Mucosa of gallbladder (tissue), 1 donor: ENCODE measurements around the gene MYL3. TPM values are rescaled to one million over a fixed set of nuclear protein-coding genes. Genes with fewer than 3 reads are reported as not detected.
"Not testable (repeated sequence)": the region's sequence is repeated elsewhere in the genome, so short reads cannot be mapped to it uniquely, and the experiment has no call there.

ENCODE experiments used
- DNase-seq: peaks from one replicate; pipeline ENCODE4 v3.0.0-alpha.2; 2020; ENCODE audit warnings: low spot score
- total RNA-seq: library from RNA; stranded (reverse); gene quantifications from one replicate; pipeline ENCODE4 v1.2.1, GENCODE V29; 2021
- donor health status: DM: no; HTN: no; CAD: no.

The MYL3 gene
- total RNA-seq, result 1.8 TPM

DNA sequence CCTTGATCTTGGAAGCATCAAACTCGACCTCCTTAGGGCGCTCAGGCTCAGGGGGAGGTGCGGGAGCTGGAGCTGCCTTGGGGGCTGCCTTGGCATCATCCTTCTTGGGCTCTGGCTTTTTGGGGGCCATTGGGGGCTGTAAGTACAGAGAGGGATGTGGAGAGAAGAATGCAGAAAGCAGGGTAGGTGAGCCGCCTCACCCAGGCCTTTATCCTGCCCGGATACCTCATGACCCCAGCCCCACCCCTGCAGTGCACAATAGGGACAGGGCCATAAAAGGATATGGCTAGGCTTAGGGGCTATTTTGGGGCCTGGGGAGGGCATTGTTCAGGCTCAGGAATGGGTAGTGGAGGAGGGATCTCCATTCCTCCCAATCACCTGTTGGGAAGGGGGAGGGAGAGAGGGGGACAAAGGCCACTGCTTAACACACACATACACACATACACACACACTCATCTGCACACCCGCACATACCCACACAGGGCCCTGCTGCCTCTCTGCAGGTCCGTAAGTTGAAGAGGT is at the start of gene MYL3:
MYL3 (minus strand) TSS at position 184 of the 522 bp plus-strand sequence; CDS start at position 130, 54 bp downstream.
- DNase-seq, result no peak

DNA sequence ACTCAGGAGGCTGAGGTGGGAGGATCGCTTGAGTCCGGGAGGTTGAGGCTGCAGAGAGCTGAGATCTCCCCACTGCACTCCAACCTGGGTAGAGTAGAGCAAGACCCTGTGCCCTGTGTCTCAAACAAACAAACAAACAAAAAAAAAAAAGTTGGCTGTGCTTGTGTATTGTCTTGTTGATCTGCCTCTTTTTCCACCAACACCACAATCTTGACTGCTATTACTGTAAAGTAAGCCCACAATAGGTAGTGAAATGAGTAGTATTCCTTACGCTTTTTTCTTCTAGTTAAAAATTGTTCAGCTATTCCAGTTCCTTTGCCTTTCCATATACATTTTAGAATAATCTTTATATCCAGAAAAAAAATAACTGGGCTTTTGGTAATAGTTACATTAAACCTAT is 49.7 kb upstream of the MYL3 start:
- DNase-seq, result no peak

DNA sequence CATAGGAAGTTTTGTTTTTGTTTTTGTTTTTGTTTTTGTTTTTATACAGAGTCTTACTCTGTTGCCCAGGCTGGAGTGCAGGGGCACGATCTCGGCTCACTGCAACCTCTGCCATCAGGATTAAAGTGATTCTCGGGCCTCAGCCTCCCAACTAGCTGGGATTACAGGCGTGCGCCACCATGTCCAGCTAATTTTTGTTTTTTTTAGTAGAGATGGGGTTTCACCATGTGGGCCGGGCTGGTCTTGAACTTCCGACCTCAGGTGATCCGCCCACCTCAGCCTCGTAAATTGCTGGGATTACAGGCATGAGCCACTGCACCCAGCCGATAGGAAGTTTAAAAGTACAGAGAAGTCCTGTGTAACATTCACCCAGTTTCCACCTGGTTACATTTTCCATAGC is 47.7 kb upstream of the MYL3 start:
- DNase-seq, result not testable (repeated sequence)

DNA sequence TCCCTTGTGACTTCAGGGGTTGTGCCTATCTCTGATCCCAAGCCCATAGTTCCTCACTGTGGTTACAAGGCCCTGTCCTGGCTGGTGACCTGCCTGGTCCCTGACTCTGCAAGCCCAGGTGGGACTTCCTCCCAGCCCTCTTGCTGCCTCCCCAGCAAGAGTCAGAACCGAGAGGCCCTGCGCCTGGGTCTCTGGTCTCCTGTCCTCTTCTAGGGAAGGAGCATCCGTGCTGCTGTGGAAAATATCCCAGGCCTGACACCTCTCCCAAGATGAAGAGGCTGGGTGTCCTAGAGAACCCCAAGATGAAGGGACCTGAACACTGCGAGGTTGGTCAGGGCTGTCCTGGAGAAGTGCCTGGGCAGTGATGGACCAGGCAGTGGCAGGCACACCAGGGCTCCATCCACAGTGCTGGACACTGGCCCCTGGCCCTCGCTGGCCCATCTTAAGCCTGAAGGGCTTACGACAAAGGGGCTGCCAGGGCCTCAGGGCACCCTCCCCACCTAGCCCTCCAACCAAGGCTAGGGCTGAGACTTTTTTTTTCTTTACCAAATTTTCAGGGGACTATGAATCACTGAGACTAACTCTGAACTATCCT is 47.0 kb upstream of the MYL3 start:
- no peak for DNase-seq

DNA sequence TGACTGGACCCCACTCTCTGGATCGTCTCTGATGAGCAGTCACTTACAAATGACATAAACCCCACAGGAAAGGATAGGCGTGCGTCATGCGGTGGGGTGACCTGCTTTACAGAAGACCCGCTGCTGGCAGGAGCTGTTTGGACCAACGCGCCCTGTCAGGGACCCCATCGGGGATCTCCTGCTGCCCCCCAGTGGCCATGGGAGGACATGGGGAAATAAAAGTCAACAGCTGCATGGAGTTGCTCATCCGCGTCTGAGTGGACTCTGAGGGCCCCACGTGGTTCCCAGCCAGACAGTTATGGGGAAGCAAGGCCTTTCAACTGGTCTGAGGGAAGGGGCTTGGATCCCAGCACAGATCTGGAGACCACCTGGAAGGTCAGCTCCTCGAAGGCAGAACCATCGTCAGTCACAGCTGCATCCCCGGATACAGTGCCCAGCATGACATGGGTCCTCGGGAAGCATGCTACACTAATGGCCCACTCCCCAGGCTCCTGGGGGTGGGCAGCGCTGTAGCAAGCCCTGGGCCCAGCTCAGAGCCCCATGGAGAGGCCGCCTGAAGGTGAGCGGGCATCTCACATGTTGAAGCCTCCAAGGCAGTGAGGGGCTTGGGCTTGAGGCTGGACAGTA is 46.4 kb upstream of the MYL3 start:
- peak; percentile 82 for DNase-seq

DNA sequence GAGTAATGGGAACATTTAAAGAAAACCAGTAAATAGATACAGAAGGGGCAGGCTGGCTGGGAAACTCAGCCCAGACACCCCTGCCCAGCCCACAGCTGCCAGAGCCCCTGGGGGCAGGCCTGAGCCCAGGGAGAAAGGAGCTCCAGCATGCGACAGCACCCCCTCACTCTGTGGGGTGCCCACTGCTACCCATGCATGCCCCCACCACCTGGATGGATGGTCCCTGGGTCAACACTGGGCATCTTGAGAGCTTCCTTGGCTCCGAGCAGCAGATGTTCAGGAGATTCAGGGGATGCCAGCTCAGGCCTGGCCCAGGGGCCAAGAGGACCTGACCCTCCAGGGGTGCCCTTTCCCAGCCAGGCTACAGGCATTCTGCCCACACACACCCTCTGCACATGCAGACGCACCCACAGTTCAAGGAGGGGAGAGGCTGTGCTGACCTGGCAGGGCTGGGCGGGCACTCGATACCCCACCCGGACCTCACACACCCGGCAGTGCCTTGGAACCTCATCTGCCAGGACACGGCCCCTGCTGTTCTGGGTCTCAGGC is 45.8 kb upstream of the MYL3 start:
- DNase-seq, result no peak

DNA sequence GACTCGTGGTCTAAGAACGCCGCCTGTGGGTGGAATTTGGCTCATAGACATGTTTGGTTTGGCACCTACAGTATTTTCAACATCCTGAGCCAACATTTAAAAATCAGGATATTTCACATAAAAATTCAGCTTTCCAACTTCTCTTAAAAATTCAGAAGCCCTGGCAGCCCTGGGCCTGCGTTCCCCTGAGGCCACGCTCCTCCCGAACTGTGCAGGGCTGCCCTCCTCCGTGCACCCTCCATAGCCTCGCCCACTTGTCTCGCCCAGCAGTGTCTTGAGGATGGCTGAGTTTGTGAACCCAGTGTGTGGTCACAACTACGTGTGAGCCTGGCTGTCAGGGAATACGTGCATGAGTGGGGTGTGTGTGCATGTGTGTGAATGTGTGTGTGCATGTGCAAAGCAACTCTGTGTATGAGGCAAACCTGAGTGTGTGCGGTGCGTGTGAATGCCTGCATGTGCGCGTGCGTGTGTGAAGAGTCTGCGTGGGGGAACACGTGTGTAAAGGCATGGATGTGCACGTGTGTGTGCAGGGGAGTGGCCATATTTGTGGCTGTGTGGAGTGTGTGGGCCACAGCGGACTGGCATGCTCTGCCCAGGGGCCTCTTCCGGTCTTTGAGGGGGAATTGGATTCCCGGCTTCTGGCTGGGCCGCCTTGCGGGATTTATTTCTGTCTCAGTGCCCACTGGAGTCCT is 45.2 kb upstream of the MYL3 start:
- DNase-seq, result no peak

DNA sequence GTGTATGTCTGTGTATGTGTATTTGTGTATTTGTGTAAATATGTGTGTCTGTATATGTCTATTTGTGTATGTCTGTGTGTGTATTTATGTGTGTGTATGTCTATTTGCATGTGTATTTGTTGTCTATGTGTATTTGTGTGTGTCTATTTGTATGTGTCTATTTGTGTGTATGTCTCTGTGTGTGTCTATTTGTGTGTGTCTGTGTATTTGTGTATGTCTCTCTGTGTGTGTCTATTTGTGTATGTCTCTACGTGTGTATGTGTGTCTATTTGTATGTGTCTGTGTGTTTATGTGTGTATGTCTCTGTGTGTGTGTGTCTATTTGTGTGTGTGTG is 44.7 kb upstream of the MYL3 start:
- DNase-seq, result no peak

DNA sequence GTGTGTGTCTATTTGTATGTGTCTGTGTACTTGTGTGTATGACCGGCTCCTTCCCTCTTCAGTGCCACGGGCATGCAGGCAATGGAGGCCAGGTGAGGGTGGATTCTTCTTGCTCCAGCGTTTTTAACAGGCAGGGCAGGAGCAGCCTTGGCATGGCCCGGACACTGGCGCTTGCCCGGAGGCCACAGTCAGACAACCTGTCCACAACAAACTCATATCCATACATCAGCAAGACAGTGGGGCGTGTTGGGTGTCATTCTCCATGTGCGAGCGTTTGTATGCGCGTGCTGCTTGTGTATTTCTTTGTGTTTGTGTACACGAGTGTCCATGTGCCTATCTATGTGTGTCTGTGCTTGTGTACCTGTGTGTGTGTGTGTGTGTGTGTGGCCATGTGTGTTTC is 44.0 kb upstream of the MYL3 start:
- DNase-seq, result no peak

DNA sequence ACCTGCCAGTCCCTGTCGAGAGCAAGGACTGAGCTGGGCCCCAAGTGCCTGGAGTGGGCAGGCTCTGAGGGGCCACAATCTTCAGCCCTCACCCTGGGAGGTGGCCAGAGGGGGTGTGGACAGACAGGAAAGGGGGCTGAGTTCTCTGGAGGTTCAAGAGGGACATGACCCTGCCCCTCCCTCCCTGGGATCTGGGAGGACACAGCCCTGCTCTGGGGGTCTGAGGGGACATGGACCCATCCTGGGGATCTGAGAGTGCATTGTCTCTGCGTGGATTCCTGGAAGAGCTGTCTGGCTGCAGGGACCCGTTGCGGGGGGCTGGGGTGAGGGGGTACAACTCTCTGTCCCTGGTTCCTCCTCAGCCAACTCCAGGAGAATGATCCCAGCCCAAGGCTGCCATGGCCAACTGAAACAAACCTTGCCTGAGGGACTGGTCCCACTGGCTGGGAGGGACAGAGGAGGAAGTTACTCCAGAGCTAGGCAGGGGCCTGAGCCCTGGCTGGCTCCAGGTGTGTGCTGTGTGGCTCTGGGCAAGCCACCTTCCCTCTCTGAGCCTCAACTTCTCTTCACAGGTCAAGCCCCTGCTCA is 43.3 kb upstream of the MYL3 start:
- DNase-seq, result no peak

DNA sequence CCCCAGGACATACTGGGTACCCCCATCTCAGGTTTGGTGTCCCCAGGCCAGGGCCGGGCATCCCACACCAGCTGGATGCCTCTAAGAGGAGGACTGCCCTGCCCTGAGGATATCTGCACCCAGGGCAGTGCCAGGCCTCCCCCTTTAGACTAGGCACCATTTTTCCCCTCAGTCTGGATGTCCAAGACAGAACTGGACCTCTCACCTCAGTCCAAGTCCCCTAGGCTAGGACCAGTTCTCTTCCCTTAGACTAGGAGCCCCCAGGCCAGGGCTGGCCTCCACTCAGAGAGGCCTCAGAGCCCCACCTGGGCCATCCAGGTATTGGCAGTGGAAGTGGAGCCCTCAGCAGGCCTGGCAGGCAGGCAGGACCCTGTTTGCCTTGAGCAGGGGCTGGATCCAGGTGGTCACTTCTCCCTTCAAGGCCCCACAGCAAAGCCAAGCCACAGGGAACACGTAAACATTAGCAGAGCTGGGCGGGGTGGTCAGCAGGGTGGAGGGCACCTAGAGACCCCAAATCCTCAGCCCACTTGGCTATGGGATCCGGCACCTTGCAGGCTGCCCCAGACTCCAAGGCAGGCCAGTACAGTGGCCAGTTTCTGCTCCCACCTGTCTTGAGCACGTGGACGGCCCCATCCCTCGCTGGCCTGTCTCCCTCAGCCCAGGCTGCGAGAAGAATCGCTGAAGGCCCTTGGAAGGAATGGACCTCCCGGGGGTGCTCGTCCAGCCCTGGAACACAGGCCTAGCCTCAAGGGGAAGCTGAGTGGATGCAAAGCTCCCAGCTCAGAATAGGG is 42.6 kb upstream of the MYL3 start:
- DNase-seq, result no peak

DNA sequence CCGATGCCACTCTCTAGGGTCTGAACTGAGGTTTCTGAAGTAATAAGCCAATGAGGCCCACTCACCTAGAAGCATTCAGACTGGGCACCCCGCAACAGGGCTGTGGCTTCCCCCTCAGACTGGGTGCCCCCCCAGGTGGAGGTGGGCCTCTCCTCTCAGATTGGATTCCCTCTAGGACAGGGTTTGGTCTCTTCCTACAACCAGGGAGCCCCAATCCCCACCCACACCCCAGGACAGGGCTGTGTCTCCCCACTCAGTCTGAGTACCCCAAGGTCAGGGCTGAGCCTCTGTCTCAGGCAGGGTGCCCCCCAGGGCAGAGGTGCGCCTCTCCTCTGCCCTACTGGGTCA is 41.9 kb upstream of the MYL3 start:
- DNase-seq, result no peak

DNA sequence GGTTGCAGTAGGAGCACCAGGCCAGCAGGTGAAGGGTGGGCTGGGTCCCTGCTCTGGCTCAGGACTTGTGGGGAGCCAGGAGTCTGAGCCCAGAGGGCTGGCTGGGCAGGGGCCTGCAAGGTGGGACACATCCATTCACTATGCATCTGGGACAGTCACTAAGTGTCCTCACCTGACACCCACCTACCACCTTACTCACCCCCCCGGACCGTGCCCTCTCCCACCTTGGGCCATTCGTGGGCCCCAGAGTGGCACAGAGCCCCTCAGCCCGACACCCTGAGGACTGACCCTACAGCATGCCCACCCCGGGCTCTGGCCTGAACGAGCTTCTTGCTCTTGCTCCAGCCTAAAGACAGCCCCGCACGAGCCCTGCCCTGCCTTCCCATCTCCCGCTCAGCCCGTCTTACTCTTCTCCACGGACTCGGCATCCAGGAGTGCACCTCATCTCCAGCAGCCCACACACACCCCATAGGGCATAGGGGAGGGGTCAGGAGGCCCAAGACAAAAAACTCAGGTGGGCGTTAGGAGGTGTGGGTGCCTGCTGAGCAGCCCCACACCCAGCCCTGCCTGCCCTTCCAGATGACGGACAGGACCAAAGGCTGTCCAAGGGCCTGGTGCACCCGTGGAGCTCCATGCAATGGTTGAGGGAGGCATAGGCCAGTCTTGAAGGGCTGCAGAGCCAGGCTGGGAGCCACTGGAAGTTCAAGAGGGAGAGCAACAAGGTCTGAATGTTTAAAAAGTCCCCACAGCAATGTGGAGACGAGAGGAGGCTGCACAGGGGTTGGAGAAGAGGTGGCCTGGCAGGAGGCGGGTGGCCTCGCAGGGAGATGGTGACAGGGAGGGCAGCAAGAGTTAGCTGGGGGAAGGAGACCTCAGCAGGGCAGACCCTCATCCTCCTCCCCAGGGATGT is 41.3 kb upstream of the MYL3 start:
- DNase-seq, result no peak

DNA sequence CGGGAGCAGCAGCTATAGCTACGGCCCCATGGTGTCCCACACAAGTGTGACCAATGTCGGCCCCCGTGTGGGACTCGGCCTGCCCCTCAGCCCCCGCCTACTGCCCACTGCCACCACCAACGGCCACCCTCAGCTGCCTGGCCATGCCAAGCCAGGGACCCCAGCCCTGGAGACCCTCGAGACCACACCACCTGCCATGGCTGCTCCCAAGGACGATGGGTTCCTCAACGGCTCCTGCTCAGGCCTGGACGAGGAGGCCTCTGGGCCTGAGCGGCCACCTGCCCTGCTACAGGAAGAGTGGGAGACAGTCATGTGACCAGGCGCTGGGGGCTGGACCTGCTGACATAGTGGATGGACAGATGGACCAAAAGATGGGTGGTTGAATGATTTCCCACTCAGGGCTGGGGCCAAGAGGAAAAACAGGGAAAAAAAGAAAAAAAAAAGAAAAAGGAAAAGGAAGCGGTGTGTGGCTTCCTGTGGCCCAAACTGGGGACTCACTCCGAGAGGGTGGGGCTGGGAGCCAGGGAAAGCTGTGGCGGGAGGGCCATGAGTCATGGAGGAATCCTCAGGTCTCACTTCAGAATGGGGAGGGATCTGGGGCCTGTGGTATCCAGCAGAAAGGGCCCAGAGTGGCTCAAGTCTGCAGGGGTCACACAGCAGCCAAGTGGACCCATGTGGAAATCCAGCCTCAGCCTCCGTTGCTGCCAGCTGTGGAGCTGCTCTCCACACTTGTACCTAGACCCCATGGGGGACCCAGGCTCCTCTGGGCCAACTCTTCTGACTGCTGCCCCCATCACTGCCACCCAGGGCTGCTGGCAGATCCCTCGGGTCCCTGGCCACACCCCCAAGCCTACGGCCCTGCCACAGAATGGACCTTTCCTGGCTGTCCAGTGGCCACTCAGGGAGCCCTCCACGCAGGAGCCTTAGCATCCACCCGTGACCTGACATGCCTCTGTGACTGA is 40.4 kb upstream of the MYL3 start:
- DNase-seq, result no peak

DNA sequence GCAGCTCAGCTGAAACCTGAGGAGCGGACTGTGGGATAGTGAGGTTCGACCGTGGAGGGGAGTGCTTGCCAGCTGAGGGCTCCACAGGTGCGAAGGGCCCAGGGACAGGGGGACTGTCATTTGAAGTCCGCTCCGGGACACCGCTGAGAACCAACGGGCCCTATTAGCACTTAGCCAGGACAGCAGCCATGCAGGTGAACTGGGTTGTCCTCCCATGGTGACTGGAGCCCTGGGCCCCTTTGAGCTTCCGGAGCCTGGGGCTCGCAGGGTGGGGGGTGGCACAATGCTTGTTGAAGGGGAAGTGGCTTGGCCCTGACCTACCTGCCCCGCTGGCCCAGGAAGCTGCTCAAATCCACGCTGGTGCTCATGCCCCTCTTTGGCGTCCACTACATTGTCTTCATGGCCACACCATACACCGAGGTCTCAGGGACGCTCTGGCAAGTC is 39.0 kb upstream of the MYL3 start:
- no peak for DNase-seq

DNA sequence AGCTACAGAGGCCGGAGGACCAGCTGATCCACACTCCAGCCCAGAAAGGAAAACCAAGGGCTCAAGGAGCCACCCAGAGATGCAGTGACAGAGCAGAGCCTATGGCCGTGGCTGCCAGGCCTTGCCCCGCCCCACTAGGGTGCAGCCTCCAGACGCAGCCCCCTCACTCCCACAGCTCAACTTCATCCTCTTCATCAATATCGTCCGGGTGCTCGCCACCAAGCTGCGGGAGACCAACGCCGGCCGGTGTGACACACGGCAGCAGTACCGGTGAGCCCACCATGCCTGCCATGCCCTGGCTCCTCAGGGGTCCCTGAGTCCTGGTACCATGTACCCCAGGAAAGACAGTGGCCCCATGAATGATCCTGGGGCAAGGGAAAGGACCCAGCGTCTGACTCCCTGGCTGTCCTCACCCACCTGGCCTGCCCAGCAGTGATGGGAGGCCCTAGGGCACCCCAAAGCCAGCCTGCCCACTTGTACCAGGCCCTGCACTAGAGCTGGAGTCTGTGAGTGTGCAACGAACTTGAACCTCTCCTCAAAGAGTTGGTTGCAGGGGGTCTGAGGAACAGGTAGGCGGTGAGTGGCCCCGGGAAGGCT is 38.4 kb upstream of the MYL3 start:
- DNase-seq, result no peak

DNA sequence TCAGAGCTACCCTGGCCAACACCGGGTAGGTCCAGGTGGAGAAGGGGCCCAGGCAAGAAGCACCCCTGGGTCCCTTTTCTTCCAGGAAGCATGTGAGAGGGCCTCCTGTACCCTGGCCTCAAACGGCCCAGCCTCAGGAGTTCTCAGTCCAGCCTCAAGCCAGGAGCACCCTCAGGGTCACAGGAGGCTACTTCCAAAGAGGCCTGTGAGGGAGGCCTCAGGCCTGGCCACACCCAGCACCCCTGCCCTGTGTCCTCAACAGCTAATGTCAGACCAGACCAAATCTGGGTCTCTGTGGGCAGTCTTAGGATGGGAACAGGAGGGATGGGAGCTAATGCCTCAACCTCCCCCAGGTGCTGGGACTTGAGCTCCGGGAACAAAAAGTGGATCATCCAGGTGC is 37.8 kb upstream of the MYL3 start:
- no peak for DNase-seq

DNA sequence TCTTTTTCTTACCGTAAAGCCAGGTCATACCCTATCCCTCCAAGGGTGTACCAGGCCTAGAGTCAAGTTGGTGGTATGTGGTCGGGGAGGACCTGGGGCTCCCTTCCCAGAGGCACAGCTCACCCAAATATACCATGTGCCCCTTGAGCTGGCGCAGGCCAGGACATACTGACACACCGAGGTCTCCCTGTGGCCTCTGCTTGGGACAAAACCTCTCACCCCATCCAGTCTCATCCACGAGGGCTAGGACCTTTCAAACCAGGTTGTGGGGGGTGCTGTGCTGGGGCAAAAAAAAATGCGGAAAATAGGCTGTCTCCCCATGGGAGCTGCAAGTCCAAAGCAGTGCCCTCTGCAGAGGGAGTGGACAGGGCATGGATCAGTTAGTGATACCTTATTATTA is 37.1 kb upstream of the MYL3 start:
- no peak for DNase-seq

DNA sequence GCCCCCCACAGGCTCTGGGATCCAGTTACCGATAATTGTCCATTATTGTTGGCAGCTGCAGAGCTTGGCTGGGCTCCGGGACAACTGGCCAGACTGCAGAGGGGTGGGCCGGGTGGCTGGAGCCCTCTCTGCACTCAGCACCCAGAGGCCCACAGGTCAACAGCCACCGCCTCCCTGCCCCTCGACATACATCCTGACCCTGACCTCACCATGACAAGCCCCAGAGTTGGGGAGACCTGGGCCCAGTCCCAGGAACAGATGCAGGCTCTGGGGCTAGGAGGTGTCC is 36.7 kb upstream of the MYL3 start:
- DNase-seq, result no peak
